Duodenal mucosa (tissue), 2 donors: Measurements from ENCODE around the gene TGM2.
A peak's percentile ranks its signal among the peaks of the same experiment; 100 is the strongest.

ENCODE experiments used
- H3K27ac ChIP-seq: one replicate; pipeline ENCODE4 v1.7.0; 2013; ENCODE audit warnings: low read depth, low read length
- H3K27me3 ChIP-seq, 2 donors: one replicate each; pipeline ENCODE4 v1.7.0; 2013; ENCODE audit warnings: low read length in 2 of 2, control low read depth in 1 of 2; ENCODE audit not compliant: insufficient read depth in 2 of 2, control insufficient read depth in 1 of 2
- H3K36me3 ChIP-seq, 2 donors: one replicate each; pipeline ENCODE4 v1.7.0; 2013; ENCODE audit warnings: low read length in 2 of 2, control low read depth in 1 of 2; ENCODE audit not compliant: insufficient read depth in 2 of 2, control insufficient read depth in 1 of 2
- H3K4me1 ChIP-seq, 2 donors: one replicate each; pipeline ENCODE4 v1.7.0; 2013; ENCODE audit warnings: low read length in 2 of 2, control low read depth in 1 of 2; ENCODE audit not compliant: insufficient read depth in 2 of 2, control insufficient read depth in 1 of 2
- H3K4me3 ChIP-seq, 2 donors: one replicate each; pipeline ENCODE4 v1.7.0; 2013; ENCODE audit warnings: low read length in 2 of 2, low read depth in 1 of 2
- H3K9ac ChIP-seq, 2 donors: one replicate each; pipeline ENCODE4 v1.7.0; 2013; ENCODE audit warnings: low read length in 2 of 2, low read depth in 1 of 2
- H3K9me3 ChIP-seq, 2 donors: one replicate each; pipeline ENCODE4 v1.7.0; 2013; ENCODE audit warnings: low read length in 2 of 2, control low read depth in 1 of 2; ENCODE audit not compliant: control insufficient read depth in 1 of 2

The TGM2 gene

DNA sequence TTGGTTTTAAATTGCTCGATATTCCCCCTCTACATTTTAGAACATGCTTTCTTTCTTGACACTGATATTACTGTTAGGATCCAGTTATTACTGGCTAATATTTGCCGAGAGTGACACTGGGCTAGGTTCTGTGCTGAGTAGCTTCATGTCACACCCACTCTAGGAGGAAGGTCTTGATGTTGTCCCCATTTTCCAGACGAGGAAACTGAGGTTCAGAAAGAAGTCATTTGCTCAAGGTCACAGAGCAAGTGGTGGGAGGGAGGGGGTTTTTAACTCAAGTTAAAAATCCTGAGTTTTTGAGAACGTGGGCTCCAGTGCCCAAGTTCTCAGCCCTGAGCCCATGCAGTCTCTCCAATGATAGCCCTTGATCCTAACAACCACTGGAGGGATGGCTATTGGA is 18.9 kb downstream of the TGM2 start:
- Histone ChIP-seq H3K4me1 (peaks cover 46 to 53% of the 10 kb centered on the region in 2 donors), H3K9me3 (no peaks in the 10 kb centered on the region), H3K27me3 (no peaks in the 10 kb centered on the region), H3K36me3 (peaks cover 2 to 5% of the 10 kb centered on the region in 2 donors), H3K4me3 (no peak overlapping the region), H3K27ac (no peak overlapping the region), H3K9ac (no peak overlapping the region)

DNA sequence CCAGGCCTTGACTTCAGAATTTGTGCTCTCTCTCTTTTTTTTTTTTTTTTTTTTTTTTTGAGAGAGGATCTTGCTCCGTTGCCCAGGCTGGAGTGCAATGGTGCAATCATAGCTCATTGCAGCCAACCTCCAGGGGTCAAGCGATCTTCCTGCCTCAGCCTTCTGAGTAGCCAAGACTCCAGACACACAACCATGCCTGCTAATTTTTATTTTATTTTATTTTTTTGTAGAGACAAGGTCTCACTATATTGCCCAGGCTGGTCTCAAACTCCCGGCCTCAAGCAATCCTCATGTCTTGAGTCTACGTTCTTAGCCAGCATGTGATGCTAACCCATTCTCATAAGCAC is 19.4 kb downstream of the TGM2 start:
- Histone ChIP-seq H3K9ac (no peak overlapping the region), H3K4me1 (peaks cover 46 to 48% of the 10 kb centered on the region in 2 donors), H3K27me3 (no peaks in the 10 kb centered on the region), H3K36me3 (peaks cover 2 to 5% of the 10 kb centered on the region in 2 donors), H3K9me3 (no peaks in the 10 kb centered on the region), H3K4me3 (no peak overlapping the region), H3K27ac (no peak overlapping the region)

DNA sequence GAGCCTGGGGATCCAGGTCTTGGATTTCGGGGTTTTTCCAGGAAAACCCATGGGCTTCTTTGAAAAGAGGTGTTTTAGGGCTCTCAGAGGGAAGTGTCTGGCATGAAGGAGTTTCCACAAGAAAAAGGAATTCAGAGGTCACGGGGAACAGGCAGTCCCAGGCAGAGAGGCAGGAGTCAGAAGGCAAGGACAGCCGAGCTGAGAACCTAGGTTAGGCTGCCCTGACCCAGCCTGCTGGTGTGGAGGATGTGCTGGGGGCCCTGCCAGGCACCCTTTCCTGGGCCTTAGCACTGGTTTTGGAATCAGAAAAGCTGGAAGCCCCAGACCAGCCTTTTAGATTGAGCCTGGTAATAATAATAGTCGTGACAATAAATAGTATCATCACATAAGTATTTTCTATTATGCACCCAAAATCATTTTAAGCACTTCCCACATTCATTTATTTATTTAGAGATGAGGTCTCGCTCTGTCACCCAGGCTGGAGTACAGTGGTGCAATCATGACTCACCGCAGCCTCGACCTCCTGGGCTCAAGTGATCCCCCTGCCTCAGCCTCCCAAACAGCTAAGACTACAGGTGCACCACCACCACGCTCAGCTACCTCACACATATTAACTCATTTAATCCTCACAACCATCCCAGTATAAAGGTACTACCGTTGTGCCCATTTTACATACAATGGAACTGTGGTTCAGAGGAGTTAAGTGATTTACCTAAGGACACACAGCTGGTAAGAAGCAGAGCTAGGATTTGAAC is 19.9 kb downstream of the TGM2 start:
- Histone ChIP-seq H3K36me3 (peaks cover 2 to 5% of the 10 kb centered on the region in 2 donors), H3K9ac (peak overlapping the region; percentile 61), H3K4me1 (peaks cover 46% of the 10 kb centered on the region in 2 donors)

GRCh38 chr20:38144598-38144973 is 20.5 kb downstream of the TGM2 start:
- Histone ChIP-seq H3K27ac (peak overlapping the region; percentile 95), H3K9me3 (no peaks in the 10 kb centered on the region), H3K9ac (peak overlapping the region; percentile 61), H3K27me3 (no peaks in the 10 kb centered on the region), H3K36me3 (peaks cover 2 to 5% of the 10 kb centered on the region in 2 donors), H3K4me1 (peaks cover 44% of the 10 kb centered on the region in 2 donors), H3K4me3 (no peak overlapping the region)

More for the DNA sequence above, 19.9 kb downstream of the TGM2 start:
- H3K27ac ChIP-seq, result peak overlapping the region; percentile 95
- no peaks in the 10 kb centered on the region for H3K27me3 ChIP-seq
- H3K4me3 ChIP-seq, result no peak overlapping the region
- no peaks in the 10 kb centered on the region for H3K9me3 ChIP-seq

DNA sequence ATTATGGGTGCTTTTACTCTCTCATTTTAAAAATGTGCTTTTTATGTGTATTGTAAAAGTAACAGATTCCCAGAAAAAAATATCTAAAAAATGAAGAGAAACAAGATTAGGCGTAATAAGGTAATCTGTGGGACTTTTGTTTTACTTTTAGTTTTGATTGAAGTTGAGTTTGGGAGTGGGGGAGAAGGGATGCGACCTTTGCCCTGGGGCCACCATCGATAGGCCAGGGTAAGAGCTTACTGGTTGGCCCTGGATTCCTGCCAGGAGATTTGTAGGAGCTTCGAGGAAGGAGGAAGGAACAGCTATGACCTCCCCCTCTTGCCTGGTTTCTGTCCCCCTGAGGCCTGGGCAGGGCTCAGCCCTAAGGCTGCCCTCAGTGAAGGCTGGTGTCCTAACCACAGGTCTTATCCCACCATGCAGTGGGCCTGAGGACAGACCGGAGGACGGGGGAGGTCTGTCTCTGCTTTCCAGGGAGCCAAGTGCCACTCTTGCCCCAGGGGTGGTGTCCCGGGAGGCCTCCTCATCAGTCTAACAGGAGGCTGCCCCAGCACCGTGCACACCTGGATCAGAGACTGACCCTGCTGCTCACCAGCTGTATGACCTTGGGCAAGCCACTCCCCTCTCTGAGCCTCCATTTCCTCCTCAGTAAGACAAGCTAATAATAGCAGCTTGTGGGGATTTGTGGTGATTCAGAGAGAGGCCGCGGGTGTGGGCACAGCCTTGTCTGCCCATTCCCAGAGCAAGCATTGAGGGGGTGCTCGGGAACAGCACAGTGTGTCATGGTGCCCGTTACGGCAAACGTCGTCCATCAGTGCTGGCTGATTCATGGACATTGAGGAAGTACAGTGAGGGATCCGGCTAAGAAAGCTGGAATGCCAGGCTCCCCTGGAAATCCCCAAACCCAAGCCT is 21.2 kb downstream of the TGM2 start:
- Histone ChIP-seq H3K27ac (peak overlapping the region; percentile 95), H3K9me3 (no peaks in the 10 kb centered on the region), H3K27me3 (no peaks in the 10 kb centered on the region), H3K4me3 (peak overlapping the region; percentile 14 to 47), H3K36me3 (peaks cover 6 to 11% of the 10 kb centered on the region in 2 donors), H3K9ac (peak overlapping the region; percentile 61), H3K4me1 (peaks cover 43 to 44% of the 10 kb centered on the region in 2 donors)

DNA sequence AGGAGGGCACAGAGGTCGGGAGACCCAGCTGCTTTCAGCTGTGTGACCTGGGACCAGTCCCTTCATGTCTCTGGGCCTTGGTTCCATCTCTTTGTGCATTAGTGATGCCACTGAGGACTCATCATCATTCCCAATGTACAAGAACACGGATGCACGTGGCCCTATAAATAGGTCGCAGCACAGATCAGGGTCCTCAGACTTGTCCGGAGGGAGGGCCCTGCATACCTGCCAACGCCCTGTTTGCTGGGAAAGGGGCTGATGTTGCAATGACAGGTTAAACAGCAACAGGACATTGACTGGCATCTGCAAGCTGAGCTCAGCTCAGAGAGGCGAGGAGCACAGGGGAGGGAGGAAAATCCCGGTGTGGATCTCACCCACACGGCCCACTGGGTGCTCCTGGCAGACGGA is 21.8 kb downstream of the TGM2 start:
- H3K4me3 ChIP-seq, result peak overlapping the region; percentile 14 to 47
- H3K27me3 ChIP-seq, result no peaks in the 10 kb centered on the region
- peaks cover 43 to 44% of the 10 kb centered on the region in 2 donors for H3K4me1 ChIP-seq
- peak overlapping the region; percentile 47 for H3K27ac ChIP-seq
- H3K36me3 ChIP-seq, result peaks cover 6 to 12% of the 10 kb centered on the region in 2 donors
- H3K9me3 ChIP-seq, result no peaks in the 10 kb centered on the region
- peak overlapping the region; percentile 28 to 61 for H3K9ac ChIP-seq

GRCh38 chr20:38141889-38142494 is 23.1 kb downstream of the TGM2 start:
- H3K27me3 ChIP-seq, result no peaks in the 10 kb centered on the region
- H3K36me3 ChIP-seq, result peaks cover 8 to 20% of the 10 kb centered on the region in 2 donors
- H3K4me3 ChIP-seq, result no peak overlapping the region
- peaks cover 43 to 44% of the 10 kb centered on the region in 2 donors for H3K4me1 ChIP-seq
- H3K27ac ChIP-seq, result no peak overlapping the region
- H3K9ac ChIP-seq, result no peak overlapping the region
- H3K9me3 ChIP-seq, result no peaks in the 10 kb centered on the region

- peaks cover 43 to 44% of the 10 kb centered on the region in 2 donors for H3K4me1 ChIP-seq
- H3K27me3 ChIP-seq, result no peaks in the 10 kb centered on the region
- no peaks in the 10 kb centered on the region for H3K9me3 ChIP-seq
- H3K27ac ChIP-seq, result no peak overlapping the region
- H3K9ac ChIP-seq, result no peak overlapping the region
- H3K4me3 ChIP-seq, result no peak overlapping the region
- peaks cover 8 to 20% of the 10 kb centered on the region in 2 donors for H3K36me3 ChIP-seq
Measured at GRCh38 chr20:38141204-38141888, 23.7 kb downstream of the TGM2 start.

DNA sequence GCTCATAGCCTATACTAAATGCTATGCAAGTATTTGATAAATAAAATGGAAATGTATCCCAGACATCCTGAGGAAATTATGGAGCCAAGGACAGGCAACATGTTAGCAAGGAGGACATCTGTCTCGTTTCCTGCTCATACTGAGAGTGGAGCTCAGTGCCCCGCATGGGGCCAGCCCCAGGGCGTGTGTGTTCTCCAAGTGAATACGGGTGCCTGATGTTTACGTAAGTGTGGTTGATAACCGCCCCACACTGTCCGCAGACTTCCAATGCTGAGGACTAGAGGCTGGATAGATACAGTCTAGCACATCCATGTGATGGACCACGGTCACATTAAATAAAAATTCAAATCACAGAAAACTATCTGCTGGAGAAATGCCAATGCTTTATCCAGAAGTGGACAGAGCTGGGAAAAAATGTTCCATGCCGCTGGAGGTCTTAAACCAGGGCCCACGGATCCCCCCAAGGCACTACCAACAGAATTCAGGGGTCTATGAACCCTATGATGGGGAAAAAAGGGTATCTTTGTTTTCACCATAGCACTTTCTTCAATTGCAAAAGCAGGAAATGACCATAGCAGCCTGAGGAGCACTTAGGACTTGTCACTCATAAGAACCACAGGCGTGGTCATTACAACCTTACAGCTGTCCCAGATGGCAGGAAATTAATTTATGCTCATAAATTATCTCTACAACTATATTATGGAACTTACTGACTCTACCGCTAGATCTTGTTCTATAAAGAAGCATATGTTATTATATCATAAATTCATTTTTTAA is 24.9 kb downstream of the TGM2 start:
- Histone ChIP-seq H3K9me3 (no peaks in the 10 kb centered on the region), H3K9ac (peak overlapping the region in 1 of 2 donors; percentile 26), H3K4me3 (no peak overlapping the region), H3K27ac (no peak overlapping the region), H3K4me1 (peaks cover 41% of the 10 kb centered on the region in 2 donors), H3K36me3 (peaks cover 8 to 20% of the 10 kb centered on the region in 2 donors), H3K27me3 (no peaks in the 10 kb centered on the region)
